Neural progenitor cell (in vitro differentiated cells): ENCODE measurements around the gene THAP11. TPM values are rescaled to one million over a fixed set of nuclear protein-coding genes. Genes with fewer than 3 reads are reported as not detected.
A peak's percentile ranks its signal among the peaks of the same experiment; 100 is the strongest.

Source experiments
- DNase-seq: peaks from one replicate; pipeline ENCODE4 v3.0.0-alpha.2; 2016; ENCODE audit warnings: low spot score
- H2AFZ ChIP-seq: fragments of 200-600 bp; sonication (generic); replicated peaks from 2 replicates; pipeline ENCODE4 v1.6.1; 2016; ENCODE audit warnings: antibody characterized with exemption
- H3F3A ChIP-seq: fragments of 200-600 bp; sonication (generic); 2 replicates; pipeline ENCODE4 v1.6.1; 2016; ENCODE audit warnings: antibody characterized with exemption, low read depth
- H3K27ac ChIP-seq: fragments of 200-600 bp; sonication (generic); 2 replicates; pipeline ENCODE4 v1.5.1; 2016; ENCODE audit warnings: mild to moderate bottlenecking
- H3K27me3 ChIP-seq: fragments of 200-600 bp; sonication (generic); 2 replicates; pipeline ENCODE4 v1.6.1; 2016; ENCODE audit warnings: mild to moderate bottlenecking, moderate library complexity
- H3K36me3 ChIP-seq: fragments of 200-600 bp; sonication (generic); 2 replicates; pipeline ENCODE4 v1.5.1; 2016
- H3K4me1 ChIP-seq: fragments of 200-600 bp; sonication (generic); 2 replicates; pipeline ENCODE4 v1.6.1; 2016; ENCODE audit warnings: mixed run types
- H3K4me2 ChIP-seq: fragments of 200-600 bp; sonication (generic); 2 replicates; pipeline ENCODE4 v1.6.1; 2016
- H3K4me3 ChIP-seq: fragments of 200-600 bp; sonication (generic); 2 replicates; pipeline ENCODE4 v1.5.1; 2016
- H3K79me2 ChIP-seq: fragments of 200-600 bp; sonication (generic); 2 replicates; pipeline ENCODE4 v1.6.1; 2016; ENCODE audit warnings: low read depth
- H3K9ac ChIP-seq: fragments of 200-600 bp; sonication (generic); 2 replicates; pipeline ENCODE4 v1.6.1; 2016
- H3K9me3 ChIP-seq: fragments of 200-600 bp; sonication (generic); 2 replicates; pipeline ENCODE4 v1.5.1; 2016; ENCODE audit warnings: low read depth
- H4K20me1 ChIP-seq: fragments of 200-600 bp; sonication (generic); 2 replicates; pipeline ENCODE4 v1.6.1; 2016; ENCODE audit warnings: low read depth
- H3K27ac Mint-ChIP-seq: 3 replicates; pipeline ENCODE4 v1.8.0; 2021; ENCODE audit warnings: mixed read lengths
- H3K27me3 Mint-ChIP-seq: 2 replicates; pipeline ENCODE4 v1.8.0; 2022; ENCODE audit warnings: low read depth, mild to moderate bottlenecking, inconsistent platforms, moderate library complexity, mixed read lengths; ENCODE audit not compliant: insufficient read depth
- H3K36me3 Mint-ChIP-seq: 3 replicates; pipeline ENCODE4 v1.8.0; 2021; ENCODE audit warnings: mixed read lengths
- H3K4me1 Mint-ChIP-seq: 3 replicates; pipeline ENCODE4 v1.8.0; 2021; ENCODE audit warnings: mixed read lengths
- H3K4me3 Mint-ChIP-seq: 3 replicates; pipeline ENCODE4 v1.8.0; 2021; ENCODE audit warnings: mild to moderate bottlenecking, moderate library complexity, mixed read lengths
- H3K9me3 Mint-ChIP-seq: 3 replicates; pipeline ENCODE4 v1.8.0; 2020; ENCODE audit warnings: mixed read lengths
- EZH2 ChIP-seq: fragments of 200-600 bp; sonication (generic); IDR thresholded peaks from 2 replicates; pipeline ENCODE4 v1.6.1; 2017; ENCODE audit warnings: antibody characterized with exemption, mild to moderate bottlenecking, moderate library complexity
- EZH2phosphoT487 ChIP-seq: fragments of 200-600 bp; sonication (generic); IDR thresholded peaks from 2 replicates; pipeline ENCODE4 v1.6.1; 2017; ENCODE audit warnings: antibody characterized with exemption
- total RNA-seq: library from RNA; depleted of rRNA; stranded (reverse); fragments of >200 nt; gene quantifications from 2 replicates; pipeline ENCODE4 v1.2.3, GENCODE V29; 2015; ENCODE audit warnings: low replicate concordance
- TF ChIP-seq, protein P1 (sequence below): fragments of 200-600 bp; sonication (generic); IDR thresholded peaks from 2 replicates; pipeline ENCODE4 v1.5.1; 2017; ENCODE audit warnings: antibody characterized with exemption, mild to moderate bottlenecking

THAP11 gene
- total RNA-seq, 1 donor from 2014 or later: 27.3 TPM

DNA sequence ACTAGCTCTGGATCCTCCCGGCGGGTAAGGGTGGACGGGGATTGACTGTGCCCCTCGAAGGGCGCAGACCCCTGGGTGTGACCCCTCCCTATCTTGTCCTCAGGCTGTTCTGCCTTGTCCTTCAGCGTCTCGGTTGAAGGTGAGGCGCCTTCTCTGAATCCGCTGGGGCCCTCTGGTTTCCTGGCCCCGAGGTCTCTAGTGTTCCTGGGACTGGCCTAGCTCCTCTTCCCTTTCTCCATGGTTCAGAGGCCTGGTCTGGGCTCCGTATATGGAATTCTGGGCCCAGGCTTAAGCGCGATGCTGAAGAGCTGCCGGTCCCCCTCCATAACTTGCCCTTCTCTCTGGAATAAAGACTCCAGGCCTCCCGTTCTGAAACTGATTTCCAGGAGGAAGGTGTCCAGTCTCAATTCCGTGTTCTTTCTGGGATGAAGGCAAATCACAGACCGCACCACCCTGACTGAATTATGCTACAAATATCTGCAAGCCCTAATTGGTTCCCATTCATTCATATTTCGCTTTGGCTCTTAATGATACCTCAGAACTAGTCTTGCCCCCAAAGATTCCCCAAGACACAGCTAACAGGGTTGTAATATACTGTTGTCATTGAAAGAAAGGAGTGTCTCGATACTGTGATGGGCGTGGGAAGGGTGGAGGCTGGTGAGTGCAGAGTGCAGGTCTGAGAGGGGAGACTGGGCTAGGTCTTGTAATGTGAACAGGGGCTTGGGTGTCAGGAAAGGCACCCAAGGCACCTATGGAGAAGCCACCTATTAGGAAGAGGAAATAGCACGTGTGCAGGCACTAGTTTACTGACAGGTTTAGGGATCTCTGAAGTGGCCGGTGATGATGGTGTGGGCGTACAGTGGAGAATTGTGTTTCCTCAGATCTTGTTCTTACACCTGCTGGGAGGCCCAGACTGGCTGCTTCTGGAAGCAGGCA lies 31.6 kb downstream of the THAP11 start:
- Histone ChIP-seq H3K79me2 (peaks cover 30% of the 10 kb centered on the region), H3F3A (peaks cover 32% of the 10 kb centered on the region), H3K36me3 (no peaks in the 10 kb centered on the region), H2AFZ (peak overlapping the region; percentile 94), H4K20me1 (peaks cover 14% of the 10 kb centered on the region), H3K4me2 (peak overlapping the region; percentile 97), H3K4me3 (peak overlapping the region; percentile 95), H3K4me1 (peaks cover 9% of the 10 kb centered on the region), H3K27ac (no peak overlapping the region), H3K9ac (peak overlapping the region; percentile 89), H3K27me3 (no peaks in the 10 kb centered on the region), H3K9me3 (no peaks in the 10 kb centered on the region)
- Mint-ChIP-seq H3K9me3 (no peaks in the 10 kb centered on the region), H3K27me3 (peaks cover 5% of the 10 kb centered on the region), H3K36me3 (peaks cover 10% of the 10 kb centered on the region), H3K27ac (peak overlapping the region; percentile 83), H3K4me1 (peaks cover 18% of the 10 kb centered on the region), H3K4me3 (peak overlapping the region; percentile 96)
- no peak for DNase-seq
- no peak for TF ChIP-seq EZH2
- no peak for TF ChIP-seq EZH2phosphoT487
- TF ChIP-seq, protein P1, sequence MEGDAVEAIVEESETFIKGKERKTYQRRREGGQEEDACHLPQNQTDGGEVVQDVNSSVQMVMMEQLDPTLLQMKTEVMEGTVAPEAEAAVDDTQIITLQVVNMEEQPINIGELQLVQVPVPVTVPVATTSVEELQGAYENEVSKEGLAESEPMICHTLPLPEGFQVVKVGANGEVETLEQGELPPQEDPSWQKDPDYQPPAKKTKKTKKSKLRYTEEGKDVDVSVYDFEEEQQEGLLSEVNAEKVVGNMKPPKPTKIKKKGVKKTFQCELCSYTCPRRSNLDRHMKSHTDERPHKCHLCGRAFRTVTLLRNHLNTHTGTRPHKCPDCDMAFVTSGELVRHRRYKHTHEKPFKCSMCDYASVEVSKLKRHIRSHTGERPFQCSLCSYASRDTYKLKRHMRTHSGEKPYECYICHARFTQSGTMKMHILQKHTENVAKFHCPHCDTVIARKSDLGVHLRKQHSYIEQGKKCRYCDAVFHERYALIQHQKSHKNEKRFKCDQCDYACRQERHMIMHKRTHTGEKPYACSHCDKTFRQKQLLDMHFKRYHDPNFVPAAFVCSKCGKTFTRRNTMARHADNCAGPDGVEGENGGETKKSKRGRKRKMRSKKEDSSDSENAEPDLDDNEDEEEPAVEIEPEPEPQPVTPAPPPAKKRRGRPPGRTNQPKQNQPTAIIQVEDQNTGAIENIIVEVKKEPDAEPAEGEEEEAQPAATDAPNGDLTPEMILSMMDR: no peak

GRCh38 chr16:67874372-67874771 lies 32.3 kb downstream of the THAP11 start:
- no peak overlapping the region for H3K27ac Mint-ChIP-seq

DNA sequence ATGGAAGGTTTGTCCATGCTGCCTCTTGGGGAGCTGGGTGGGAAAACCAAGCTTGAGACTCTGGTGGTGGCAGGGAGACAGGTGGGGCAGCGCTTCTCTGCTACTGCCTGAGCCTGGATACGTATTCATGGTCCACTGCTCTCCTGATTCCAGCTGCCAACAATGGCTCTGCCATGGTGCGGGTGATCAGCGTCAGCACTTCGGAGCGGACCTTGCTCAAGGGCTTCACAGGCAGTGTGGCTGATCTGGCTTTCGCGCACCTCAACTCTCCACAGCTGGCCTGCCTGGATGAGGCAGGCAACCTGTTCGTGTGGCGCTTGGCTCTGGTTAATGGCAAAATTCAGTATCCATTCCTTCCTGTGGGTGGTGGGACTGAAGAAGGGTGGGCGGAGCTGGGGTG lies 34.9 kb downstream of the THAP11 start:
- peaks cover 9% of the 10 kb centered on the region for H3K36me3 Mint-ChIP-seq
- no peak overlapping the region for H3K9ac ChIP-seq
- H3K27ac ChIP-seq: no peak overlapping the region
- peaks cover 9% of the 10 kb centered on the region for H3K4me1 ChIP-seq
- H3K4me2 ChIP-seq: no peak overlapping the region
- H3K79me2 ChIP-seq: peaks cover 30% of the 10 kb centered on the region
- no peaks in the 10 kb centered on the region for H3K36me3 ChIP-seq
- peak overlapping the region; percentile 17 for H3K4me3 Mint-ChIP-seq
- TF ChIP-seq, protein P1: no peak
- TF ChIP-seq EZH2phosphoT487: no peak
- TF ChIP-seq EZH2: no peak
- no peaks in the 10 kb centered on the region for H3K27me3 ChIP-seq
- no peak for DNase-seq
- H3K9me3 ChIP-seq: no peaks in the 10 kb centered on the region
- H3K4me1 Mint-ChIP-seq: peaks cover 18% of the 10 kb centered on the region
- no peak overlapping the region for H2AFZ ChIP-seq
- no peak overlapping the region for H3K27ac Mint-ChIP-seq
- peaks cover 9% of the 10 kb centered on the region for H3F3A ChIP-seq
- H4K20me1 ChIP-seq: peaks cover 14% of the 10 kb centered on the region
- no peak overlapping the region for H3K4me3 ChIP-seq
- peaks cover 6% of the 10 kb centered on the region for H3K27me3 Mint-ChIP-seq
- no peaks in the 10 kb centered on the region for H3K9me3 Mint-ChIP-seq

More at GRCh38 chr16:67874372-67874771, 32.3 kb downstream of the THAP11 start:
- TF ChIP-seq EZH2phosphoT487 (no peak), EZH2 (no peak)
- TF ChIP-seq, protein P1: no peak
- H3K36me3 Mint-ChIP-seq: peaks cover 11% of the 10 kb centered on the region
- peaks cover 8% of the 10 kb centered on the region for H3K27me3 Mint-ChIP-seq
- Histone ChIP-seq H3K4me1 (peaks cover 9% of the 10 kb centered on the region), H3F3A (peaks cover 32% of the 10 kb centered on the region), H3K9ac (no peak overlapping the region), H4K20me1 (peaks cover 14% of the 10 kb centered on the region), H2AFZ (no peak overlapping the region), H3K4me3 (peak overlapping the region; percentile 95), H3K27ac (no peak overlapping the region), H3K9me3 (no peaks in the 10 kb centered on the region), H3K79me2 (peaks cover 30% of the 10 kb centered on the region), H3K27me3 (no peaks in the 10 kb centered on the region), H3K4me2 (peak overlapping the region; percentile 97), H3K36me3 (no peaks in the 10 kb centered on the region)
- no peaks in the 10 kb centered on the region for H3K9me3 Mint-ChIP-seq
- peak overlapping the region; percentile 96 for H3K4me3 Mint-ChIP-seq
- peaks cover 18% of the 10 kb centered on the region for H3K4me1 Mint-ChIP-seq
- no peak for DNase-seq
